Muscle layer of duodenum (tissue), 2 donors: ENCODE measurements around the gene SUZ12.
"Not testable (repeated sequence)": the region's sequence is repeated elsewhere in the genome, so short reads cannot be mapped to it uniquely, and the experiment has no call there.

Source experiments
- H3K27ac ChIP-seq: one replicate; pipeline ENCODE4 v1.7.0; 2013; ENCODE audit warnings: mild to moderate bottlenecking, low read length
- H3K27me3 ChIP-seq: one replicate; pipeline ENCODE4 v1.7.0; 2013; ENCODE audit warnings: low read depth, mild to moderate bottlenecking, control low read depth, low read length
- H3K36me3 ChIP-seq, 2 donors: one replicate each; pipeline ENCODE4 v1.7.0; 2013; ENCODE audit warnings: low read length in 2 of 2, control low read depth in 1 of 2, mild to moderate bottlenecking in 1 of 2; ENCODE audit not compliant: insufficient read depth in 2 of 2, control insufficient read depth in 1 of 2
- H3K4me1 ChIP-seq, 2 donors: one replicate each; pipeline ENCODE4 v1.7.0; 2013; ENCODE audit warnings: low read length in 2 of 2, mild to moderate bottlenecking in 2 of 2, control low read depth in 1 of 2, moderate library complexity in 1 of 2; ENCODE audit not compliant: insufficient read depth in 2 of 2, control insufficient read depth in 1 of 2
- H3K4me3 ChIP-seq, 2 donors: one replicate each; pipeline ENCODE4 v1.7.0; 2013; ENCODE audit warnings: low read length in 2 of 2, low read depth in 1 of 2, mild to moderate bottlenecking in 1 of 2
- H3K9me3 ChIP-seq, 2 donors: one replicate each; pipeline ENCODE4 v1.7.0; 2013; ENCODE audit warnings: low read length in 2 of 2, control low read depth in 1 of 2, mild to moderate bottlenecking in 1 of 2; ENCODE audit not compliant: control insufficient read depth in 1 of 2
- donor health status: healthy.

SUZ12 gene

DNA sequence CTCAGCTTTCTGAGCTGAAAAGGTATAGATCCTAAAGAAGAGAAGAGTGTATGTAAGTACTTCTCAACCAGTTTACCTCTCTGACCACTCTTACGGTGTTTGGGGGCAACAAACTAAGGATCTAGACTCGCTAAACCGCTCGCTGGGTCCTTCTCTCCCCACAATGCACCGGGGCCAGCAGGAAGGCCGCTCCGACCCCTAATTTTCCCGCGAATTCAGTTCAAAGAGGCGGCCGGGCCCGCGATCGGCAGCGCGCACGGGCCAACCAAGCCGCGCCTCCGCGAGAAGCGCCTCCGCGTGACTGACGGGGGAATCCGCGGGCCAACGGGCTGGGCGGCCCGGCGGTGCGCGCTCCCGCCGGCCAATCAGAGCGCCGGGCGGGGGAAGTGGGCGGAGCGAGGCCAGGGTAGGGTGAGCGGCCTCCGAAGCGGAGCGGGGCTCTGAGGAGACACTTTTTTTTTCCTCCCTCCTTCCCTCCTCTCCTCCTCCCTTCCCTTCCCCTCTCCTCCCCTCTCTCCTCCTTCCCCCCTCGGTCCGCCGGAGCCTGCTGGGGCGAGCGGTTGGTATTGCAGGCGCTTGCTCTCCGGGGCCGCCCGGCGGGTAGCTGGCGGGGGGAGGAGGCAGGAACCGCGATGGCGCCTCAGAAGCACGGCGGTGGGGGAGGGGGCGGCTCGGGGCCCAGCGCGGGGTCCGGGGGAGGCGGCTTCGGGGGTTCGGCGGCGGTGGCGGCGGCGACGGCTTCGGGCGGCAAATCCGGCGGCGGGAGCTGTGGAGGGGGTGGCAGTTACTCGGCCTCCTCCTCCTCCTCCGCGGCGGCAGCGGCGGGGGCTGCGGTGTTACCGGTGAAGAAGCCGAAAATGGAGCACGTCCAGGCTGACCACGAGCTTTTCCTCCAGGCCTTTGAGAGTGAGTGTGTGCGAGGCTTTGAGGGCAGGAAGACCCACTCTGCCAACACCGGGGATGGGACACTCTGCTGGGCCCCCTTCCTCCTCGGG, at the start of gene SUZ12:
Gene SUZ12 (plus strand): TSS at position 393 of the 995 bp plus-strand sequence. CDS start 240 bp downstream, at position 633.
- H3K9me3 ChIP-seq, H3K27me3 ChIP-seq, H3K36me3 ChIP-seq, H3K4me1 ChIP-seq, H3K27ac ChIP-seq: not testable (repeated sequence)
- H3K4me3 ChIP-seq, result peak within 1 kb of the TSS; percentile 60 to 70

DNA sequence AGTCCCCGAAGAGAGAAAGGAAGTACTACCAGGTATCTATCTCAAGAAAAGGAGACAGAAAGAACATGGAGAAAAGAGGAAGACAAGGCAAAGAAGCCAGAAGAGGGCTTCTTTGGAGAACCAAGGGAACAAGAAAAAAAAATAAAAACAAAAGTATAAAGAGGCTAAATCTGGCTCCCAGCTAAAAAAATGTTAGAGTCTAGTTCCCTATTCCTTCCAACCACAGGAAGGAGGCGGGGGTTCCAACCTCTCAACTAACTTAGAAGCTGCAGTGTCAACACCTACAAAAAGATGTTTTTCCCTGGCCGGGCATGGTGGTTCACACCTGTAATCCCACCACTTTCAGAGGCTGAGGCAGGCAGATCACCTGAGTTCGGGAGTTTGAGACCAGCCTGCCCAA, 48.7 kb upstream of the SUZ12 start:
- Histone ChIP-seq H3K27me3 (no peaks in the 10 kb centered on the region), H3K9me3 (no peaks in the 10 kb centered on the region), H3K4me3 (no peak overlapping the region), H3K27ac (no peak overlapping the region), H3K36me3 (peaks cover 37 to 79% of the 10 kb centered on the region in 2 donors), H3K4me1 (no peaks in the 10 kb centered on the region)

DNA sequence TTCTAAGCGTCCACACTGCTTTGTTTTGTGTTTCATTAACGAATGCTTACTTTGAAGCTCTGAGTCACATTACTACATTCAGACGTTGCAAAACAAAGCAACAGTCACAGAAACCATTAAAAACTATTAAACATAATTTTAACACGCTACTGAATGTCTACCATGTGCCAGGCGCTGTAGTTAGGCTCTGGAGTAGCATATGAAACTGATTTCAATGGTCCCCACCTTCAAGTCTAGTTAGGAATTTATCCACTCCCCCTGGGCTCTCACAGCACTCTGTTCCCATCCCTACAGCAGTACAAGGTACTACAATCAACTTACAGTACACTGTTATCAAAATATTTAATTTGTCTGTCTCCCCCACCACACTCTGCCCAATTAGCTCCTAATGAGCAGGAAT, 35.9 kb upstream of the SUZ12 start:
- peak overlapping the region; percentile 89 to 100 for H3K4me3 ChIP-seq
- H3K9me3 ChIP-seq, result no peaks in the 10 kb centered on the region
- H3K27me3 ChIP-seq, result no peaks in the 10 kb centered on the region
- peaks cover 4 to 8% of the 10 kb centered on the region in 2 donors for H3K4me1 ChIP-seq
- peaks cover 13 to 25% of the 10 kb centered on the region in 2 donors for H3K36me3 ChIP-seq
- H3K27ac ChIP-seq, result peak overlapping the region; percentile 93

DNA sequence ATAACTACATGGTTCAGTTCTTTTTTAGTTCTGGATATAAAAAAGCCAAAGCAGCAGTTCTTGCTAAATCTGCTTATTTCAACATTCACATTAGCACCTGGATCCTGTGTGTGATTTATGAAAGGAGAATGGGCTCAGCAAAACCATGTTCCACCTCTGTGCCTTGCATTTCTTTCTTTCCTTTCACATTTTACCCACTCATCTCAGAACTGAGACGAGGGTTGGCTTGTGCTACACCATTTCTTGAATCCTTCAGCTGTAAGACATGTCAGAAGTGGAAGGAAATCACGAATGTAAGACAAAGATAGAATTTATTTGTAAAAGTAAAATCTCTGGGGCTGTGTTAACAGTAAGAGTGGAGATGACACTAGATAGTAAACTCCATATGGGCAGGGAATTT, 34.1 kb upstream of the SUZ12 start:
- Histone ChIP-seq H3K27ac (no peak overlapping the region), H3K27me3 (no peaks in the 10 kb centered on the region), H3K4me1 (peaks cover 4 to 15% of the 10 kb centered on the region in 2 donors), H3K4me3 (no peak overlapping the region), H3K9me3 (no peaks in the 10 kb centered on the region), H3K36me3 (peaks cover 11 to 13% of the 10 kb centered on the region in 2 donors)

DNA sequence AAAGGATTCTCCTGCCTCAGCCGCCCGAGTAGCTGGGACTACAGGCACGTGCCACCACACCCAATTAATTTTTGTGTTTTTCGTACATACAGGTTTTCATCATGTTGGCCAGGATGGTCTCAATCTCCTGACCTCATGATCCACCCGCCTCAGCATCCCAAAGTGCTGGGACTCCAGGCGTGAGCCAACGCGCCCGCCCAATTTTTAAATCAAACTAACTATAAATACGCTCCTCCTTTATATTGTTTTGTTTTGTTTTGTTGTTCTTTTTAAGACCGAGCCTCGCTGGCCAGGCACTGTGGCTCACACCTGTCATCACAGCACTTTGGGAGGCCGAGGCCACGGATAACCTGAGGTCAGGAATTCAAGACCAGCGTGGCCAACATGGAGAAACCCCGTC, 33.4 kb upstream of the SUZ12 start:
- peaks cover 6 to 7% of the 10 kb centered on the region in 2 donors for H3K36me3 ChIP-seq
- no peak overlapping the region for H3K4me3 ChIP-seq
- H3K27me3 ChIP-seq, result no peaks in the 10 kb centered on the region
- no peaks in the 10 kb centered on the region for H3K9me3 ChIP-seq
- no peak overlapping the region for H3K27ac ChIP-seq
- H3K4me1 ChIP-seq, result peaks cover 4 to 17% of the 10 kb centered on the region in 2 donors

DNA sequence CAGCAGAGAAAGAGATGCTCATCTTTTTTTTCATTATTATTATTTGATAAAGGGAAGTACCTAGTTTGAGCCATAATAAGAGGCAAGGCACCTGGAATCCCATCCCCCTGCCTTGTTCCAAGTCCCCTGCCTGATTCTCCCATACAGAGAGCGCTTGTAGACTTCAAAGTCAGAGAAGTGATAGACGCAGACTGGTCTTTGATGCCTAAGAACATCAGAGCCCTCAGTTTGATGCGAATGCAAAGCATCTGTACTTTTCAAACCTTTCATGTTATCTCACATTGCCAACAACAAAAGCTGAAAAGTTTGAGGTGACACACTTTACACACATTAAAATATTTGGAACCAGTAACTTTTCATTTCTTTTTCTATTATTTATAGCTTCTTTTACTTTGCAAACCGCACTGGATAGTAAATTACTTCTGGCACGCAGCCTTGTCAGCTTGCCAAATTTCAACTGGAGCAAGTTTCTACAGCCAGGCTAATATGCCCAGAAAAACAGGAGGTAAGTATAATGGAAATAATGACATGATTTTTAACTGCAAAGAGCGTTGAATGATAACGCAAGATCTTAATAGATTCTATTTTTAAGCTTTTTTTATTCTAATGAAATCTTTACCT, 29.4 kb upstream of the SUZ12 start:
- Histone ChIP-seq H3K9me3 (no peaks in the 10 kb centered on the region), H3K27ac (no peak overlapping the region), H3K27me3 (no peaks in the 10 kb centered on the region), H3K4me1 (peaks cover 0 to 9% of the 10 kb centered on the region in 2 donors), H3K36me3 (no peaks in the 10 kb centered on the region), H3K4me3 (no peak overlapping the region)

DNA sequence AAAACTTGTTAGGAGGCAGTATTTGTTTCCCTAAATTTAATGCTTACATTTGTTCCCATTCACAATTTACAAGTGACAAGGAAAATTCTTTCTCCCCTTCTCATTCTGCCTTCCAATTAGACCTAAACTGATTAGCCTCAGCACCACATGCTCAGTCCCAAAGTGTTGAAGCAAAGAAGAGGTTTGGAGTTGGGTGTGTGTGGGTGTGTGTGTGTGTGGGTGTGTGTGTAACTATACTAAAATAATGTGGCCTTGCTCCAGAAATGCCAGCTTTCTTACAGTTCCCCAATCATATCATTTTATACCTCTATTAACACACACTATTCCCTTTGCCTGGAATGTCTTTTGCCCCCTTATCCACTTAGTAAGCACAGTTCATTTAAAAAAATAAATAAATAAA, 28.4 kb upstream of the SUZ12 start:
- Histone ChIP-seq H3K36me3 (no peaks in the 10 kb centered on the region), H3K27ac (no peak overlapping the region), H3K4me3 (no peak overlapping the region), H3K4me1 (peaks cover 0 to 9% of the 10 kb centered on the region in 2 donors), H3K9me3 (no peaks in the 10 kb centered on the region), H3K27me3 (no peaks in the 10 kb centered on the region)

DNA sequence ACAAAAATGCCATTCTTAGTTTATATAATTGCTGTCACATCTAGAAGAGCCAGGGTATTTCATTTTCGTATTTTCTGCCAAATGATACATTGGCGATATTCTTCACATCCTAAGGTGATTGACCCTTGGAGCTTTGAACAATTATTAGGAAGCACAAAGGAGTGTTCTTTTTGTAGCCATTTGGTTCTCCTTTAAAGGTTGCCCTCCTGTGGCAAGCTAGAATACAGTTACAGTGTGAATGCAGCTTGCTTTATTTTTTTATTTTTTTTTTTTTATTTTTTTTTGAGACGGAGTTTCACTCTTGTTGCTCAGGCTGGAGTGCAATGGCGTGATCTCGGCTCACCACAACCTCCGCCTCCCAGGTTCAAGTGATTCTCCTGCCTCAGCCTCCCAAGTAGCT, 24.1 kb upstream of the SUZ12 start:
- H3K9me3 ChIP-seq, H3K27ac ChIP-seq, H3K27me3 ChIP-seq, H3K36me3 ChIP-seq, H3K4me3 ChIP-seq: not testable (repeated sequence)
- H3K4me1 ChIP-seq, result peaks cover 0 to 12% of the 10 kb centered on the region in 2 donors

DNA sequence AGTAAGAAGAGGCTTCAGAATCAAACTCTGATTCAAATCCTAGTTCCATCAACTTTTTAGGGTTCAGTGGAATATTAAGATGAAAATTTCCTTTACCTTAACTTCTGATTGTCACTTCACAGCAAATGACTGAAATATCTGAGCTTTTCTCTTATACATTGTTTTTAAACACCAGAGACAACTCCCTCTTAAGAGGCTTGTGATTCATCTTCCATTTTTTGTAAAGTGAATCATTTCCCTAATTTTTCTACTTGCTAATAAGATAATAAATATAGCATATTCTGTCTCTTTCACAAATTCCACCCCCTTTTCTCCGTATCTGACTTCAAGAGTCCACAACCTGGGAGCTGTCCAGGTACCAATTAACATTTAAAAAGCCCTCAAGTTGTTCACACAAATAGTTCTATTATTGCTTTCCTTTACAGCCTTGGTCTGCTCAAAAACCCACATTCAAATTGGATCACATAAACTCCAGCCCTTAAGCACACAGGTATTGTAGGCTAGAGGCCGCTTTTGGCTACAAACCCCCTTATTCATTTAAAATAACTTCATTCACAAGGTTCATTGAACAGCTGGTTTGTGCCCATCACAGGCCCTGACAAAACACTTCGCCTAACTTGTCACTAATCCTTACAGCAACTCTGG, 21.2 kb upstream of the SUZ12 start:
- Histone ChIP-seq H3K4me3 (no peak overlapping the region), H3K9me3 (no peaks in the 10 kb centered on the region), H3K4me1 (peaks cover 0 to 10% of the 10 kb centered on the region in 2 donors), H3K27ac (no peak overlapping the region), H3K36me3 (no peaks in the 10 kb centered on the region), H3K27me3 (peaks cover 7% of the 10 kb centered on the region)

DNA sequence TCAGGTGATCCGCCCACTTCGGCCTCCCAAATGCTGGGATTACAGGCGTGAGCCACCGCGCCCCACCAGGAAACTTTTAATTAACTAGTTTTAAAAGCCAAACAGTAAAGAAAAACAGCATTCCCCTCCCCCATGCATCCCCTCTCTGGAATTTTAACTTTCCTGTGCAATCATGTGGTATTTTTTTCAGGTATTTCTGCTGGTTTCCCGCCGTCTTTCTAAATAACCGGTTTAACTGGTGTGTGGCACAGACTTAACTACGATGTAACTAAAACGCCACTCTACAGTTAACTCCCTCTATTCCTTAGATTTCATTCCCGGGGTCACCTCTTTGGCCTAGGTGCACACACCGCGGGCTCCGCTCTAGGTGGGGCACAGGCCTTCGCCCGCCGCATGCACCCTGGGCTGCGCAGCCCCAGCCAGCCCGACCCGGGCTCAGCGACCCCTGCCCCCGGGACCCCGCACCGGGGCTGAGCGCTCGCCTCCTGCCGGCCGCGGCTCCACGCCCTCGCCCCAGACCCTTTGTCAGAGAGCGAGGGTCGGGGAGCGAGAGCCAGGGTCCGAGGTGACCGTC, 20.2 kb upstream of the SUZ12 start:
- Histone ChIP-seq H3K27ac (no peak overlapping the region), H3K9me3 (no peaks in the 10 kb centered on the region), H3K4me1 (peaks cover 0 to 10% of the 10 kb centered on the region in 2 donors), H3K27me3 (peaks cover 7% of the 10 kb centered on the region), H3K36me3 (no peaks in the 10 kb centered on the region), H3K4me3 (peak overlapping the region in 1 of 2 donors; percentile 41)

DNA sequence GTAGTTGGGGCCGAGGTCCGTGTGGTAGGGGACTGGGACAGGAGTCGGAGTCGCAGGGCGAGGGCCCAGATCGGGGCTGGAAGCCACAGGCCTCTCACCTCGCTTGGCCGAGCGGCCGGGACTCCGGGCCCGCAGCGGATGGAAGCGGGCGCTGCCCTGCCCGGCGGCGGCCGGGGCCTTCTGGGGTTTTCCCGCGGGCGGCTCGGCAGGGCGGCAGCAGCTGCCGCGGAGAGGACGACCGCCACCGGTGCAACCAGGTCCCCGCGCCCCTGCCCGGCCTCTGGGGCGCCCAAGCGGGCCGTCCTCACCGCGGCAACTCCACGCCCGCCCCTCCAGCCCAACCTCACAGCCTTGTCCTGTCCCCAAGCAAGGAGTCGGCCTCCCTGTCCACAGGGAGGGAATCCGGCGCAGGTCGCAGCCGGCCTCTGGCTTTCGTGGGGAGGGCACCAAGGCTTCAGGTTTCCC, 19.7 kb upstream of the SUZ12 start:
- peaks cover 7% of the 10 kb centered on the region for H3K27me3 ChIP-seq
- no peaks in the 10 kb centered on the region for H3K36me3 ChIP-seq
- H3K27ac ChIP-seq, result no peak overlapping the region
- H3K4me1 ChIP-seq, result peaks cover 0 to 10% of the 10 kb centered on the region in 2 donors
- H3K9me3 ChIP-seq, result no peaks in the 10 kb centered on the region
- H3K4me3 ChIP-seq, result peak overlapping the region in 1 of 2 donors; percentile 41
